OCI-LY3 (cell line): ENCODE measurements around the gene CACNB1.

Experiments used
- H2AFZ ChIP-seq: fragments of 200-600, 300-600 bp; shearing (Covaris generic); 2 replicates; pipeline ENCODE4 v1.6.0; 2014; ENCODE audit warnings: antibody characterized with exemption, low read depth, low read length
- H3K27ac ChIP-seq: fragments of 200-600, 300-600 bp; sonication (generic); 2 replicates; pipeline ENCODE4 v1.5.1; 2014; ENCODE audit warnings: mild to moderate bottlenecking, low read length, moderate library complexity, mixed read lengths
- H3K27me3 ChIP-seq: fragments of 200-600, 300-600 bp; sonication (generic); 2 replicates; pipeline ENCODE4 v1.6.1; 2014; ENCODE audit warnings: low read depth, low read length, mixed read lengths
- H3K36me3 ChIP-seq: fragments of 200-600, 300-600 bp; sonication (generic); replicated peaks from 2 replicates; pipeline ENCODE3; 2014; ENCODE audit warnings: low read depth, low read length, mixed read lengths
- H3K4me1 ChIP-seq: fragments of 300-600, 200-600 bp; sonication (generic); 2 replicates; pipeline ENCODE4 v1.6.1; 2014; ENCODE audit warnings: low read length, mixed read lengths
- H3K4me2 ChIP-seq: fragments of 200-600, 300-600 bp; sonication (generic); 2 replicates; pipeline ENCODE4 v1.6.1; 2014; ENCODE audit warnings: low read length, mixed read lengths
- H3K4me3 ChIP-seq: fragments of 300-600, 200-600 bp; sonication (generic); 2 replicates; pipeline ENCODE4 v1.5.1; 2014; ENCODE audit warnings: antibody characterized with exemption, mild to moderate bottlenecking, low read length, moderate library complexity
- H3K79me2 ChIP-seq: fragments of 300-600, 200-600 bp; shearing (Covaris generic); 2 replicates; pipeline ENCODE4 v1.6.1; 2014; ENCODE audit warnings: mild to moderate bottlenecking, low read length, mixed read lengths
- H3K9ac ChIP-seq: fragments of 300-600, 200-600 bp; shearing (Covaris generic); 2 replicates; pipeline ENCODE4 v1.6.0; 2014; ENCODE audit warnings: mild to moderate bottlenecking, low read length, moderate library complexity
- H3K9me3 ChIP-seq: fragments of 200-600, 300-600 bp; shearing (Covaris generic); 2 replicates; pipeline ENCODE4 v1.6.1; 2014; ENCODE audit warnings: low read length, mixed read lengths; ENCODE audit not compliant: insufficient read depth
- H4K20me1 ChIP-seq: fragments of 200-600, 300-600 bp; sonication (generic); 2 replicates; pipeline ENCODE4 v1.6.1; 2016; ENCODE audit warnings: low read length, mixed read lengths; ENCODE audit not compliant: insufficient read depth
- CTCF ChIP-seq: fragments of 200-600, 300-600 bp; sonication (generic); IDR thresholded peaks from 2 replicates; pipeline ENCODE4 v1.5.1; 2014; ENCODE audit warnings: antibody characterized with exemption, low read length, low read depth
- EZH2phosphoT487 ChIP-seq: fragments of 200-600 bp; shearing (Covaris generic); IDR thresholded peaks from 2 replicates; pipeline ENCODE4 v1.6.1; 2018; ENCODE audit warnings: antibody characterized with exemption, mixed run types, low read depth

Gene CACNB1

DNA sequence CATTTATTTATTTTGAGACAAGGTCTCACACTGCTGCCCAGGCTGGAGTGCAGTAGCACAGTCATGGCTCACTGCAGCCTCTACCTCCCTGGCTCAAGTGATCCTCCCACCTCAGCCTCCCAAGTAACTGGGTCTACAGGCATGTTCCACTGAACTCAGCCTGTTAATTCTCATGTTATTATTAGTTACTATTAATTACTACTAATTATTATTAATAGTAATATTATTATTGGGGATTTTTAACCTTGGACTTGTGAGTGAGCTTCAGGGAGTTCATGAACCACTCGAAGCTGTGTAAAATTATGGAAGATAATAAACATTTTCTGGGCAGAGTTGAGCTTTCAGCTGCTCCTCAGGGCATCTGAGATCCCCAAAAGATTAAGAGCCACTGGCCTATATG lies 32.9 kb upstream of the CACNB1 start:
- no peak for TF ChIP-seq CTCF
- TF ChIP-seq EZH2phosphoT487, result no peak

DNA sequence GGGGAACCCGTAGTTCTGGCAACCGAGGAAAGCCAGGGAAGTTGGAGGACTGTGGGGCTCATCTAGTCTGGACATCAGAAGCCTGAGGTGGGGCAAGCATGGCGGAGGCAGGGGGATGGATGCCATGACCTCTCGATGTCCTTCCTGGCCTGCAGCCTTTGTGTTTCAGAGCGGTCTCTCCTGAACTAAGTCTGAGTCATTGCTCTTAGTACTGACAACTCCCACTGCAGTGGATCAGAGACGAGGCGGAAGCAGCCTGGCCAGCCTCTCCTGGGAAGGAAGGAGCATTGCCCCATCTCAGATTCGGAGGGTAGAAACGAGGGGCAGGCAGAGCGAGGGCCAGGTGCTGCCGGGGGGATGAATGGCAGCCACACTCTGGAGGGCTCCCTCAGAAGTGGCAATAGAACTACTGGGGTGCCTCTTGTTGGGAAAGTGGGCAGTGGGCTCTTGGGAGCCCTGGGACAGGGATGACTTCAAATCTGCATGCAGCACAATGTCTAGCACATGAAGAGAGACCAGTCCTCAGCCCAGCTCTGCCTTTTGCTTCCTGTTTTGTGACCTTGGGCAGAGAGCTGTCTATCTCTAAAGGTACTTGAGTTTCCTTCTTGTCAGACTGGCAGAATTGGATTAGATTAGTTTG lies 31.9 kb upstream of the CACNB1 start:
- H3K4me2 ChIP-seq, result no peak overlapping the region
- H3K27ac ChIP-seq, result no peak overlapping the region
- no peak overlapping the region for H2AFZ ChIP-seq
- TF ChIP-seq EZH2phosphoT487 (no peak), CTCF (no peak)
- peaks cover 7% of the 10 kb centered on the region; the same call in 1 of the 2 replicates for H3K27me3 ChIP-seq
- H3K9ac ChIP-seq, result no peak overlapping the region
- H3K36me3 ChIP-seq, result no peaks in the 10 kb centered on the region
- no peaks in the 10 kb centered on the region for H4K20me1 ChIP-seq
- no peaks in the 10 kb centered on the region for H3K9me3 ChIP-seq
- H3K4me3 ChIP-seq, result no peak overlapping the region
- H3K4me1 ChIP-seq, result peaks cover 6% of the 10 kb centered on the region
- H3K79me2 ChIP-seq, result no peaks in the 10 kb centered on the region

More for the DNA sequence above, 32.9 kb upstream of the CACNB1 start:
- Histone ChIP-seq H3K4me2 (no peak overlapping the region), H3K9me3 (no peaks in the 10 kb centered on the region), H3K27ac (no peak overlapping the region), H3K9ac (no peak overlapping the region), H3K27me3 (peaks cover 7% of the 10 kb centered on the region; the same call in 1 of the 2 replicates), H3K79me2 (no peaks in the 10 kb centered on the region), H3K36me3 (no peaks in the 10 kb centered on the region), H4K20me1 (no peaks in the 10 kb centered on the region), H2AFZ (no peak overlapping the region), H3K4me1 (peaks cover 6% of the 10 kb centered on the region), H3K4me3 (no peak overlapping the region)

- no peak overlapping the region for H3K4me2 ChIP-seq
- H3K4me1 ChIP-seq, result peaks cover 6% of the 10 kb centered on the region
- H3K4me3 ChIP-seq, result no peak overlapping the region
- no peaks in the 10 kb centered on the region for H3K36me3 ChIP-seq
- H3K9ac ChIP-seq, result no peak overlapping the region
- H4K20me1 ChIP-seq, result no peaks in the 10 kb centered on the region
- no peak overlapping the region for H2AFZ ChIP-seq
- no peaks in the 10 kb centered on the region for H3K9me3 ChIP-seq
- peaks cover 7% of the 10 kb centered on the region for H3K27me3 ChIP-seq
- H3K79me2 ChIP-seq, result no peaks in the 10 kb centered on the region
- no peak for TF ChIP-seq EZH2phosphoT487
- no peak for TF ChIP-seq CTCF
- no peak overlapping the region for H3K27ac ChIP-seq
Measured at GRCh38 chr17:39227364-39227919, 30.0 kb upstream of the CACNB1 start.

DNA sequence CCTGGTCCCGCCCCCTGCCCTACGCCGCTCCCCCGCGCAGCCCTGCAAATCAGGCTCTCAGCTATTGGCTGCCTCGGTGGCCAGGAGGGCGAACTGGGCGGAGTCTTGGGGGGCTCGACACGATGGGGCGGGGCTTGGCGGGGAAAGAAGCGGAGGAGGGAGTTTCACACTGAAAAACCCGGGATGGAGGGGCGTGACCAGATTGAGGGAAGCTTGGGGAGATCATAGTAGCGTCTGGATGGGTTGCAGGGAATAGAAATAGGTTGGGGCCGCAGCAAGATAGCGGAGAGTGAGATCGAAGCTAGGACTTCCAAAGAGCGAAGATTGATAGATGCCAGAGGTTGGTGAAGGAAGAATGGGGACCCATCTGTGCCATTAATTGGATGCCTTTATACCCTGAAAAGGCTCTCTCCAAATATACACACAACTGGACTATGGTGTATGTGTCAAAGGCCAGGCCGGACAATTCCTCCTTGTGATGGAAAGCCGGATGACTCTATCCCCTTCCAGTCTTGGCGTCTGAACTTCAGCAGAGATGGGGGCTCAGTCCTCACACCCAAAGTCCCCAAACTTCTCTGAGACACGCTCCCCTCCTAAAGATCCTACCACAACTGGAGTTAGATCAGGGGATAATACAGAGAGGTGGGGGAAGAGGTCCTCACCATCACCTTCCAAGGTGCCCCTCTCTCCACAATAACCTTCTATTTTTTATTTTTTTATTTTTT lies 28.7 kb upstream of the CACNB1 start:
- no peak overlapping the region for H3K27ac ChIP-seq
- peaks cover 3% of the 10 kb centered on the region for H3K27me3 ChIP-seq
- H4K20me1 ChIP-seq, result no peaks in the 10 kb centered on the region
- H3K4me1 ChIP-seq, result no peaks in the 10 kb centered on the region
- no peak overlapping the region for H2AFZ ChIP-seq
- H3K79me2 ChIP-seq, result no peaks in the 10 kb centered on the region
- no peaks in the 10 kb centered on the region for H3K36me3 ChIP-seq
- no peaks in the 10 kb centered on the region for H3K9me3 ChIP-seq
- H3K9ac ChIP-seq, result no peak overlapping the region
- H3K4me2 ChIP-seq, result no peak overlapping the region
- H3K4me3 ChIP-seq, result no peak overlapping the region
- no peak for TF ChIP-seq CTCF
- no peak for TF ChIP-seq EZH2phosphoT487
